Suprapubic skin (tissue), 4 donors: ENCODE measurements around the gene HELT. TPM values are rescaled to one million over a fixed set of nuclear protein-coding genes. Genes with fewer than 3 reads are reported as not detected.
"Not testable (repeated sequence)": the region's sequence is repeated elsewhere in the genome, so short reads cannot be mapped to it uniquely, and the experiment has no call there.

Source experiments
- DNase-seq, 2 donors: peaks; one replicate each; pipeline ENCODE4 v3.0.0-alpha.2; 2019; ENCODE audit warnings: low spot score in 2 of 2
- H3K27ac ChIP-seq: fragments of 200-600 bp; sonication (generic); one replicate; pipeline ENCODE4 v1.5.1; 2019
- H3K27me3 ChIP-seq: fragments of 200-600 bp; sonication (generic); one replicate; pipeline ENCODE4 v1.5.1; 2019
- H3K36me3 ChIP-seq: fragments of 200-600 bp; sonication (generic); one replicate; pipeline ENCODE4 v1.5.1; 2019
- H3K4me1 ChIP-seq: fragments of 200-600 bp; sonication (generic); one replicate; pipeline ENCODE4 v1.5.1; 2019
- H3K4me3 ChIP-seq: fragments of 200-600 bp; sonication (generic); one replicate; pipeline ENCODE4 v1.5.1; 2019; ENCODE audit warnings: mild to moderate bottlenecking
- H3K9me3 ChIP-seq: fragments of 200-600 bp; sonication (generic); one replicate; pipeline ENCODE4 v1.5.1; 2019
- EP300 ChIP-seq: sonication (generic); formaldehyde crosslinking; IDR thresholded peaks from one replicate; pipeline ENCODE4 v1.6.1; 2017; ENCODE audit warnings: antibody characterized with exemption
- POLR2A ChIP-seq, 2 donors: fragments of 450-650 bp; IDR thresholded peaks; one replicate each; pipeline ENCODE4 v1.6.1; 2017; ENCODE audit warnings: antibody characterized with exemption in 2 of 2, mild to moderate bottlenecking in 2 of 2, moderate library complexity in 2 of 2
- POLR2AphosphoS5 ChIP-seq, 3 donors: sonication (generic); formaldehyde crosslinking; IDR thresholded peaks; one replicate each; pipeline ENCODE4 v1.6.1; 2017; ENCODE audit warnings: antibody characterized with exemption in 3 of 3
- WGBS: methylation state at CpG from one replicate; pipeline ENCODE4 v1.1.5; 2018; 5-methylcytosine and 5-hydroxymethylcytosine counted together
- total RNA-seq, 4 donors: library from RNA; depleted of rRNA; stranded (reverse); fragments of >200 nt; gene quantifications; one replicate each; pipeline ENCODE4 v1.1.0, GENCODE V29; 2016
- TF ChIP-seq, protein P1 (sequence below), 2 donors: fragments of 200-600 bp in 1 of 2; fragments of 450-650 bp in 1 of 2; sonication (generic) in 1 of 2; IDR thresholded peaks; one replicate each; pipeline ENCODE4 v1.5.1; 2016 to 2019; ENCODE audit warnings: antibody characterized with exemption in 2 of 2, mild to moderate bottlenecking in 1 of 2, moderate library complexity in 1 of 2

Gene HELT
- total RNA-seq = 1 to 10 TPM in 3 of 4 donors, under 1 TPM in 1; 0.53 to 1.5 (median 1.2) TPM

GRCh38 chr4:185017964-185018772 lies at the start of gene HELT:
HELT (plus strand) TSS chr4:185018490; CDS start chr4:185018929, 439 bp downstream.
- no peak for DNase-seq
- peaks cover 98% of the 10 kb centered on the region for H3K27me3 ChIP-seq
- no peak within 1 kb of the TSS for H3K27ac ChIP-seq
- no peaks in the 10 kb centered on the region for H3K9me3 ChIP-seq
- H3K4me1 ChIP-seq = peaks cover 49% of the 10 kb centered on the region
- 2% methylated on average over 49 of the region's 58 CpGs for WGBS
- TF ChIP-seq EP300 (no peak), POLR2A (IDR thresholded peaks at IDR 0.05) (no peak), POLR2AphosphoS5 (IDR thresholded peaks at IDR 0.05) (no peak)
- TF ChIP-seq, protein P1, sequence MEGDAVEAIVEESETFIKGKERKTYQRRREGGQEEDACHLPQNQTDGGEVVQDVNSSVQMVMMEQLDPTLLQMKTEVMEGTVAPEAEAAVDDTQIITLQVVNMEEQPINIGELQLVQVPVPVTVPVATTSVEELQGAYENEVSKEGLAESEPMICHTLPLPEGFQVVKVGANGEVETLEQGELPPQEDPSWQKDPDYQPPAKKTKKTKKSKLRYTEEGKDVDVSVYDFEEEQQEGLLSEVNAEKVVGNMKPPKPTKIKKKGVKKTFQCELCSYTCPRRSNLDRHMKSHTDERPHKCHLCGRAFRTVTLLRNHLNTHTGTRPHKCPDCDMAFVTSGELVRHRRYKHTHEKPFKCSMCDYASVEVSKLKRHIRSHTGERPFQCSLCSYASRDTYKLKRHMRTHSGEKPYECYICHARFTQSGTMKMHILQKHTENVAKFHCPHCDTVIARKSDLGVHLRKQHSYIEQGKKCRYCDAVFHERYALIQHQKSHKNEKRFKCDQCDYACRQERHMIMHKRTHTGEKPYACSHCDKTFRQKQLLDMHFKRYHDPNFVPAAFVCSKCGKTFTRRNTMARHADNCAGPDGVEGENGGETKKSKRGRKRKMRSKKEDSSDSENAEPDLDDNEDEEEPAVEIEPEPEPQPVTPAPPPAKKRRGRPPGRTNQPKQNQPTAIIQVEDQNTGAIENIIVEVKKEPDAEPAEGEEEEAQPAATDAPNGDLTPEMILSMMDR (IDR thresholded peaks at IDR 0.05) = no peak
- H3K36me3 ChIP-seq = no peaks in the 10 kb centered on the region
- peak within 1 kb of the TSS; percentile 42 for H3K4me3 ChIP-seq

- no peaks in the 10 kb centered on the region for H3K27me3 ChIP-seq
- TF ChIP-seq, protein P1 (IDR thresholded peaks at IDR 0.05) = no peak
- TF ChIP-seq EP300 (no peak), POLR2A (IDR thresholded peaks at IDR 0.05) (no peak), POLR2AphosphoS5 (IDR thresholded peaks at IDR 0.05) (no peak)
- no peak overlapping the region for H3K4me3 ChIP-seq
- no peaks in the 10 kb centered on the region for H3K36me3 ChIP-seq
- DNase-seq = no peak
- peak overlapping the region; percentile 54 for H3K27ac ChIP-seq
- H3K9me3 ChIP-seq = no peaks in the 10 kb centered on the region
- 41% methylated on average over 3 of the region's 5 CpGs for WGBS
- H3K4me1 ChIP-seq = peaks cover 11% of the 10 kb centered on the region
Observed at GRCh38 chr4:184968784-184969201, 49.5 kb upstream of the HELT start.

GRCh38 chr4:184969610-184970009 lies 48.7 kb upstream of the HELT start:
- WGBS = 95% methylated on average over 5 of the region's 5 CpGs
- Histone ChIP-seq H3K36me3 (no peaks in the 10 kb centered on the region), H3K4me3 (no peak overlapping the region), H3K4me1 (peaks cover 11% of the 10 kb centered on the region), H3K27me3 (no peaks in the 10 kb centered on the region), H3K27ac (no peak overlapping the region), H3K9me3 (no peaks in the 10 kb centered on the region)
- DNase-seq = no peak
- no peak for TF ChIP-seq POLR2A (IDR thresholded peaks at IDR 0.05)
- no peak for TF ChIP-seq EP300
- TF ChIP-seq, protein P1 (IDR thresholded peaks at IDR 0.05) = no peak
- TF ChIP-seq POLR2AphosphoS5 (IDR thresholded peaks at IDR 0.05) = no peak

- Histone ChIP-seq H3K27ac (no peak overlapping the region), H3K9me3 (no peaks in the 10 kb centered on the region), H3K4me1 (peaks cover 12% of the 10 kb centered on the region), H3K27me3 (peaks cover 4% of the 10 kb centered on the region), H3K36me3 (no peaks in the 10 kb centered on the region), H3K4me3 (no peak overlapping the region)
- TF ChIP-seq, protein P1 (IDR thresholded peaks at IDR 0.05) = no peak
- TF ChIP-seq POLR2A (IDR thresholded peaks at IDR 0.05) = no peak
- TF ChIP-seq EP300 = no peak
- no peak for TF ChIP-seq POLR2AphosphoS5 (IDR thresholded peaks at IDR 0.05)
- no peak for DNase-seq
- WGBS = 91% methylated on average over 7 of the region's 7 CpGs
Observed at GRCh38 chr4:184972991-184973390, 45.3 kb upstream of the HELT start.

GRCh38 chr4:184976348-184976747 lies 41.9 kb upstream of the HELT start:
- H3K9me3 ChIP-seq, H3K27ac ChIP-seq, H3K27me3 ChIP-seq, H3K4me3 ChIP-seq, H3K36me3 ChIP-seq, H3K4me1 ChIP-seq, DNase-seq: not testable (repeated sequence)
- WGBS = 71% methylated on average over 2 of the region's 2 CpGs
